Neural progenitor cell (in vitro differentiated cells): ENCODE measurements around the gene SEC14L1. TPM values are rescaled to one million over a fixed set of nuclear protein-coding genes. Genes with fewer than 3 reads are reported as not detected.

ENCODE experiments used
- DNase-seq: peaks from one replicate; pipeline ENCODE4 v3.0.0-alpha.2; 2016; ENCODE audit warnings: low spot score
- H2AFZ ChIP-seq: fragments of 200-600 bp; sonication (generic); replicated peaks from 2 replicates; pipeline ENCODE4 v1.6.1; 2016; ENCODE audit warnings: antibody characterized with exemption
- H3F3A ChIP-seq: fragments of 200-600 bp; sonication (generic); 2 replicates; pipeline ENCODE4 v1.6.1; 2016; ENCODE audit warnings: antibody characterized with exemption, low read depth
- H3K27ac ChIP-seq: fragments of 200-600 bp; sonication (generic); 2 replicates; pipeline ENCODE4 v1.5.1; 2016; ENCODE audit warnings: mild to moderate bottlenecking
- H3K27me3 ChIP-seq: fragments of 200-600 bp; sonication (generic); 2 replicates; pipeline ENCODE4 v1.6.1; 2016; ENCODE audit warnings: mild to moderate bottlenecking, moderate library complexity
- H3K36me3 ChIP-seq: fragments of 200-600 bp; sonication (generic); 2 replicates; pipeline ENCODE4 v1.5.1; 2016
- H3K4me1 ChIP-seq: fragments of 200-600 bp; sonication (generic); 2 replicates; pipeline ENCODE4 v1.6.1; 2016; ENCODE audit warnings: mixed run types
- H3K4me2 ChIP-seq: fragments of 200-600 bp; sonication (generic); 2 replicates; pipeline ENCODE4 v1.6.1; 2016
- H3K4me3 ChIP-seq: fragments of 200-600 bp; sonication (generic); 2 replicates; pipeline ENCODE4 v1.5.1; 2016
- H3K79me2 ChIP-seq: fragments of 200-600 bp; sonication (generic); 2 replicates; pipeline ENCODE4 v1.6.1; 2016; ENCODE audit warnings: low read depth
- H3K9ac ChIP-seq: fragments of 200-600 bp; sonication (generic); 2 replicates; pipeline ENCODE4 v1.6.1; 2016
- H3K9me3 ChIP-seq: fragments of 200-600 bp; sonication (generic); 2 replicates; pipeline ENCODE4 v1.5.1; 2016; ENCODE audit warnings: low read depth
- H4K20me1 ChIP-seq: fragments of 200-600 bp; sonication (generic); 2 replicates; pipeline ENCODE4 v1.6.1; 2016; ENCODE audit warnings: low read depth
- H3K27ac Mint-ChIP-seq: 3 replicates; pipeline ENCODE4 v1.8.0; 2021; ENCODE audit warnings: mixed read lengths
- H3K27me3 Mint-ChIP-seq: 2 replicates; pipeline ENCODE4 v1.8.0; 2022; ENCODE audit warnings: low read depth, mild to moderate bottlenecking, inconsistent platforms, moderate library complexity, mixed read lengths; ENCODE audit not compliant: insufficient read depth
- H3K36me3 Mint-ChIP-seq: 3 replicates; pipeline ENCODE4 v1.8.0; 2021; ENCODE audit warnings: mixed read lengths
- H3K4me1 Mint-ChIP-seq: 3 replicates; pipeline ENCODE4 v1.8.0; 2021; ENCODE audit warnings: mixed read lengths
- H3K4me3 Mint-ChIP-seq: 3 replicates; pipeline ENCODE4 v1.8.0; 2021; ENCODE audit warnings: mild to moderate bottlenecking, moderate library complexity, mixed read lengths
- H3K9me3 Mint-ChIP-seq: 3 replicates; pipeline ENCODE4 v1.8.0; 2020; ENCODE audit warnings: mixed read lengths
- CTCF ChIP-seq: fragments of 200-600 bp; sonication (generic); IDR thresholded peaks from 2 replicates; pipeline ENCODE4 v1.5.1; 2017; ENCODE audit warnings: antibody characterized with exemption, mild to moderate bottlenecking
- EZH2 ChIP-seq: fragments of 200-600 bp; sonication (generic); IDR thresholded peaks from 2 replicates; pipeline ENCODE4 v1.6.1; 2017; ENCODE audit warnings: antibody characterized with exemption, mild to moderate bottlenecking, moderate library complexity
- EZH2phosphoT487 ChIP-seq: fragments of 200-600 bp; sonication (generic); IDR thresholded peaks from 2 replicates; pipeline ENCODE4 v1.6.1; 2017; ENCODE audit warnings: antibody characterized with exemption
- total RNA-seq: library from RNA; depleted of rRNA; stranded (reverse); fragments of >200 nt; gene quantifications from 2 replicates; pipeline ENCODE4 v1.2.3, GENCODE V29; 2015; ENCODE audit warnings: low replicate concordance

Gene SEC14L1
- total RNA-seq = 60.6 and 75.0 TPM in 2 replicates

DNA sequence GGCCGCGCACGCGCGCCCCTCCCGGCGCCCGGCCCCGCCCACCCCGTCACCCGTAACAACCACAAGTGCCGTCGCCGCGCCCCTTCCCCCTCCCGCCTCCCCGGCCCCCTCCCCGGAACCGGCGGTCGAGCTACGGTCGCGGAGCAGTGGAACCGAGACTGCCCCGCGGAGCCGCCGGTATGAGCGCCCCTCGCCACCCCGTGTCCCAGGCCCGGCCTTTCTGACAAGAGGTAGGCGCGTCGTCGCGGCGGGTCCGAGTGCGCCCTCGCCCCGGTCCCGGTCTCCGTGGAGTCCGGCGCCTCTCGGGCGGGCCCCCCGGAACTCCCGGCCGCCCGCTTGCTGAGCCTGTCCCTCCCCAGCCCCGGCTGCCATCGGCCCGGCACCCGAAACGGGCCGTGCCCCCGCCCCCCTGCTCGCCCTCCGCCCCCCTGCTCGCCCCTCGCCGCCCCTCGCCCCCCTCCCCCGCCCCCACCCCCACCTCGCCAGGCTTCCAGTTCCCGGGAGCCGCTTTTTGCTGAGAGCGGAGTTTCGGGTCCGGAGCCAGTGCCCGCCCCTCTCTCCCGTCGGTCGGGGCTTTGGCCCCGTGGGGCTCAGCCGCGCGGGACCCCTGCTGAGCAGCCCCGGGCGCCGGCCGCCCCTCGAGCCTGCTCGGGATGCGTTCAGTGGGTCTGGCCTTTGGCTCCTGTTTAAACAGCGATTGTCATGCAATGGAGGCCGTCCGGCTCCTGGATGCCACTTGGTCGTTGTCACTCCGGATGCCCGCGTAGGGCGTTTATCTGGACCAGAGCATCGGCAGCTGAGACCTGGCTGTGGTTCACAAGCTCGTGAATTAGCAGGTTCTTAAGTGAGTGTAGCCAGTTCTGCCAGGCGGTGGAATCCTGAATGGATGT, at the start of gene SEC14L1:
Gene SEC14L1, plus strand, starts transcription at position 92 of the 890 bp plus-strand sequence. CDS start 2,628 bp downstream, outside the sequence.
- H3K4me3 ChIP-seq = peak within 1 kb of the TSS; percentile 80
- H3K4me1 Mint-ChIP-seq = peaks cover 28% of the 10 kb centered on the region
- H3K9ac ChIP-seq = peak within 1 kb of the TSS; percentile 21
- H3K4me1 ChIP-seq = peaks cover 13% of the 10 kb centered on the region
- TF ChIP-seq CTCF (no peak), EZH2 (no peak), EZH2phosphoT487 (no peak)
- H3K9me3 Mint-ChIP-seq = peaks cover 19% of the 10 kb centered on the region
- H3K27me3 Mint-ChIP-seq = peaks cover 3% of the 10 kb centered on the region
- H3K27ac Mint-ChIP-seq = peak within 1 kb of the TSS; percentile 97
- peak; percentile 79 for DNase-seq
- H4K20me1 ChIP-seq = peaks cover 32% of the 10 kb centered on the region
- H3K9me3 ChIP-seq = no peaks in the 10 kb centered on the region
- no peak within 1 kb of the TSS for H3K27ac ChIP-seq
- H3K4me2 ChIP-seq = peak within 1 kb of the TSS; percentile 92
- no peaks in the 10 kb centered on the region for H3K36me3 ChIP-seq
- H3K4me3 Mint-ChIP-seq = peak within 1 kb of the TSS; percentile 94
- peaks cover 7% of the 10 kb centered on the region for H3K36me3 Mint-ChIP-seq
- peaks cover 28% of the 10 kb centered on the region for H3K79me2 ChIP-seq
- peaks cover 13% of the 10 kb centered on the region for H3F3A ChIP-seq
- no peaks in the 10 kb centered on the region for H3K27me3 ChIP-seq
- peak within 1 kb of the TSS; percentile 28 for H2AFZ ChIP-seq

DNA sequence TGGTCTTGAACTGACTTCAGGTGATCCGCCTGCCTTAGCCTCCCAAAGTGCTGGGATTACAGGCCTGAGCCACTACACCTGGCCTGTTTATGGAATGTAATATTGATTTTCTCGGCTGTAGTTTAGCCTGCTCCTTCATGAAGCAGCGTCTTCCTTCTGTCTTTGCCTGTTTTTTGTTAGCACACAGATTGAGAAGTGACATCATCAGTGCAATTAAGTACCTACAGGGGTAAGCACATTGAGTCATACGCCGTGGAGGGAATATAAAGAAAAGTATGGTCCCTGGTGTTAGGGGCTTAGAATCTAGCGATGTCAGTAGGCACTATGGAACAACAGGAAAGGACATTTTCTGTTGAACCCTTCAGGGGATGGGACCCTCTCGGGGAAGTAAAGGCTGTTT, 48.7 kb upstream of the SEC14L1 start:
- Histone ChIP-seq H3K4me1 (no peaks in the 10 kb centered on the region), H3K79me2 (peaks cover 34% of the 10 kb centered on the region), H3K36me3 (no peaks in the 10 kb centered on the region), H3K4me3 (no peak overlapping the region), H3F3A (peaks cover 15% of the 10 kb centered on the region), H3K27ac (no peak overlapping the region), H3K27me3 (no peaks in the 10 kb centered on the region), H4K20me1 (no peaks in the 10 kb centered on the region), H3K9ac (no peak overlapping the region), H3K9me3 (no peaks in the 10 kb centered on the region), H3K4me2 (no peak overlapping the region), H2AFZ (no peak overlapping the region)
- Mint-ChIP-seq H3K27me3 (peaks cover 3% of the 10 kb centered on the region), H3K4me1 (peaks cover 19% of the 10 kb centered on the region), H3K4me3 (no peak overlapping the region), H3K9me3 (no peaks in the 10 kb centered on the region), H3K36me3 (peaks cover 18% of the 10 kb centered on the region), H3K27ac (no peak overlapping the region)
- no peak for DNase-seq
- TF ChIP-seq EZH2 (no peak), CTCF (no peak), EZH2phosphoT487 (no peak)

GRCh38 chr17:77095461-77095860, 45.3 kb upstream of the SEC14L1 start:
- Histone ChIP-seq H3K4me3 (no peak overlapping the region), H3K79me2 (peaks cover 17% of the 10 kb centered on the region), H3K27ac (no peak overlapping the region), H3K27me3 (no peaks in the 10 kb centered on the region), H3K4me2 (no peak overlapping the region), H3K4me1 (peaks cover 4% of the 10 kb centered on the region), H2AFZ (no peak overlapping the region), H4K20me1 (no peaks in the 10 kb centered on the region), H3F3A (peaks cover 14% of the 10 kb centered on the region), H3K9ac (no peak overlapping the region), H3K36me3 (no peaks in the 10 kb centered on the region), H3K9me3 (no peaks in the 10 kb centered on the region)
- TF ChIP-seq CTCF (no peak), EZH2 (no peak)
- no peak overlapping the region for H3K4me3 Mint-ChIP-seq
- H3K27ac Mint-ChIP-seq = no peak overlapping the region
- peaks cover 18% of the 10 kb centered on the region for H3K4me1 Mint-ChIP-seq
- no peaks in the 10 kb centered on the region for H3K9me3 Mint-ChIP-seq
- H3K27me3 Mint-ChIP-seq = peaks cover under 1% of the 10 kb centered on the region
- no peak for DNase-seq
- H3K36me3 Mint-ChIP-seq = peaks cover 20% of the 10 kb centered on the region
